Hypothalamus (tissue), 51 donors: ENCODE measurements around the gene APOBEC3A.
"Not testable (repeated sequence)": the region's sequence is repeated elsewhere in the genome, so short reads cannot be mapped to it uniquely, and the experiment has no call there.

Experiments
- DNase-seq, 51 donors: peaks; one replicate each; lab custom pipeline; 2025; lab: John Stamatoyannopoulos, UW

The APOBEC3A gene

DNA sequence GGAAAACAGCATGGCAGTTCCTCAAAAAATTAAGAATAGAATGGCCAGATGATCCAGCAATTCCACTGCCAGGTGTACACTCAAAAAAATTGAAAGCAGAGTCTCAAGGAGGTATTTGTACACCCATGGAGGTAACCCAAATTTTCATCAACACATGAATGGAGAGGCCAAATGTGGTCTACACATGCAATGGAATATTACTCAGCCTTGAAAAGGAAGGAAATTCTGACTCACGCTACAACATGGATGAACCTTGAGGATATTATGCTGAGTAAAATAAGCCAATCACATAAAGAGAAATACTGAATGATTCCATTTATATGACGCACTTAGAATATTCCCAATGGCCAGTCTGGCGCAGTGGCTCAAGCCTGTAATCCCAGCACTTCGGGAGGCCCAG lies 19.9 kb downstream of the APOBEC3A start:
- DNase-seq: not testable (repeated sequence)

GRCh38 chr22:38980587-38980986 lies 23.2 kb downstream of the APOBEC3A start:
- DNase-seq: not testable (repeated sequence)

DNA sequence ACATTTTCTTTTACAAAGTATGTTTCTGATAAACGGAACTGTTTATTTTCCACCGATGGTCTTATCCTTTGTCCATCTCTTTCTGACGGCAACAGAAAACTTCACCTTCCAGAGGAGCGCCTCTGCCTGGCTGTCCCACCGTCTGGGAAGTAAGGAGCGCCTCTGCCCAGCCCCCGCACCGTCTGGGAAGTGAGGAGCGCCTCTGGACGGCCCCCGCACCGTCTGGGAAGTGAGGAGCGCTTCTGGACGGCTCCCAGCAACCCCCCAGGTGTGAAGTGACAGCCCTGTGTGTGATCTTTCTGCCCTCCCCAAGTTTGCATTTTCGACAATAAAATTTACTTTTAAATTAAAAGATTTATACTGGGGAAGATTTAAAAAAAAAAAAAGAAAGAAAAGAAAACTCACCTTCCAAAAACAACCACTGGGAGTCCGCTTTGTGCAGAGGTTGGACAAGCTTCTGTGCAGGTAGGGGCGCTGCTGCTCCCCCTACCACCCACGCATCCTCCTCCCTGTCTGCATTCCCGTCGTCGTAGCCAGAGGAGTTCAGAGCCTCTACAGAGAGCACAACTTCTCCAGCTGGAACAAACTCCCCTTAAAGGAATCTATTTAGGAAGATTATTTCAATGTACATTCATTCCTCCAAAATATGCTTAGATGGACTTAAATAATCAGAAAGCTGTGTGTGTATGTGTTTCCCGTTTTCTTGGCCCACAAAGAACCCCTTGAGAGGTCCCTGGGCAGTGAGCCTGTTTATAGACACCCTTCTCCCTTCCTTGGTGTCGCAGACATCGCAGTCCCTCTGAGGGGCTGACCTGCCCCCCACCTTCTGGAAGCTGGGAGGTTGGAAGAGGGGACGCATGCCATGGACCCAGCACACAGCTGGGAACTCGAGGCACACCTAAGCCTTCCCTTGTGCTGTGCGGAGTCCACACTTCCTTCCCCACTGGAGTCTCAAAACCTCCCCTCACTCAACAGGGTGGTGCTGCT lies 23.9 kb downstream of the APOBEC3A start:
- DNase-seq: peak in 2 of 51 donors; percentile 2 to 6

DNA sequence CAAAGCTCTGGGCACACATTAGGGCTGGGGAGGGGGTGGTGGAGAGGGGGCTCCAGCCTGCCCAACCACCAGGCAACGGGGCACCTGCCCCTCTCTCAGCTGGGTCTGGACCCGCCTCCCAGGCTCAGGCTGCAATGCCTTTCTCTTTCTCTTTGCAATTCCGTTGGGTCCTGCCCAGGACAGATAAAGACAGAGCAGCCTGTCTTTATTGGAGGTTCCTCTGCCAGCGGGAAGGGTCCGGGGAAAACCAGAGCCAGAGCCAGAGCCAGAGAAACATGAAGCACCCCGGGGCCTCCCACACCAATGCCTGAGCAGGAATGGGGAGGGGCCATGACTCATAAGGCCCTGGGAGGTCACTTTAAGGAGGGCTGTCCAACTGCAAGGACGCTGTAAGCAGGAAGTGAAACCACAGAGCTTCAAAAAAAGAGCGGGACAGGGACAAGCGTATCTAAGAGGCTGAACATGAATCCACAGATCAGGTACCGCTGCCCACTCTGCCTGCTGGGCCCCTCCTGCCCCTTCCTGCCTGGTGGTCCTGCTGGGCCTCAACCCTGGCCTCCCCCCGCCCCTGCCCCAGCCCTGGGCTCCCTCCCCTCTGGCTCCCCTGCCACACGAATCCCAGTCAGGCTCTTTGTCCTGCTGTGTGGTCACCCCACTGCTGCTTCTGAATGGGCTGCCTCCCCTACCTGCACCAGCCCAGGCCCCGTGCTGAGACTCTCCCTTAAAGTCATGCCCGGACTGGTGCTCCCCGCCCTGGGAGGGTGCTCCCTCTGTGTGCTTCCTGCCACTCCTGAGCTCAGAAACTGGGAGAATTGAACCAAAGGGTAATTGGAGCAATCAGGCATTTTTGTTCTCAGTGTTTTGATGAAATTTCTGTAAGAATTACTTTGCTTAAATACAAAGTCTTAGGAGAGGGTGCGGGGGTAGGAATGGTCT lies 24.9 kb downstream of the APOBEC3A start, which contains the start of gene APOBEC3B:
TSS of gene APOBEC3B (plus strand) at position 356 of the 936 bp plus-strand sequence. CDS start at position 463, 107 bp downstream.
- peak in 37 of 51 donors; percentile 4 to 70 (median 38) for DNase-seq

DNA sequence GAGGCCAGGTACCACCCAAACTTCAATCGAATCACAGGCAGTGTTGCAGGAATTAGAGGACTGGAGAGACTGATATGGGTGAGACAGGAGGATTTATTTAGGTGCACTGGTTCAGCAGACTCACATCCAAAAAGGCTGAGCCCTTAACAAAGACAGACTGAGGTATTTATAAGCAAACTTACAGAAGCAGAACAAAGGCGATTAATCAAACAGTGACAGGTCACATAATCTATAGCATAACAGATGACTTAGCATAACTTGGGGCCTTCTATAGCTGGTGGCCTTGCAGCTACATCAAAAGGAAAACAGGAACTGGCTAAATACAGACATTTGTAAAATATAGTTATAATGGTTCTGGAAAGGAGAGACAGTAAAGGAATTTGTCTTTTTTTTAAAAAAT lies 26.8 kb downstream of the APOBEC3A start:
- no peak for DNase-seq

GRCh38 chr22:38984784-38985757 lies 27.7 kb downstream of the APOBEC3A start:
- not testable (repeated sequence) for DNase-seq

DNA sequence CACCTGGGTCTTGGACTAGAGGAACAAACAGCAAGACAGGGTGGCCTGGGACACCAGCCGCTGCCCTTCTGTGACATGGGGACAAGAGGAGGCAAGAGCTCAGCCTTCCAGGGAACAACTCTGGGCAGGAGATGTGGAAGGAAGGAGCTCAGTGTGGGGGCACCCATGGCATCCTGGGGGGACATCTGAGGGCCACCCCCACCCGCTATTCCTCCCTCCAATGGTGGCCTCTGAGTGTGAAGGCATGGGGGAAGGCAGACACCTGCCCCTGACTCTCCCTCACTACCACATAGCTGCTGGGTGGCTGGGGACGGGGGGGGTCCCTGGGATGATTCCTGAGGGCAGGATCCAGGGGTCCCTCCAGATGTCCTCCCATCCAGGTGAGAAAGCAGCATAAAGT lies 29.2 kb downstream of the APOBEC3A start:
- no peak for DNase-seq

DNA sequence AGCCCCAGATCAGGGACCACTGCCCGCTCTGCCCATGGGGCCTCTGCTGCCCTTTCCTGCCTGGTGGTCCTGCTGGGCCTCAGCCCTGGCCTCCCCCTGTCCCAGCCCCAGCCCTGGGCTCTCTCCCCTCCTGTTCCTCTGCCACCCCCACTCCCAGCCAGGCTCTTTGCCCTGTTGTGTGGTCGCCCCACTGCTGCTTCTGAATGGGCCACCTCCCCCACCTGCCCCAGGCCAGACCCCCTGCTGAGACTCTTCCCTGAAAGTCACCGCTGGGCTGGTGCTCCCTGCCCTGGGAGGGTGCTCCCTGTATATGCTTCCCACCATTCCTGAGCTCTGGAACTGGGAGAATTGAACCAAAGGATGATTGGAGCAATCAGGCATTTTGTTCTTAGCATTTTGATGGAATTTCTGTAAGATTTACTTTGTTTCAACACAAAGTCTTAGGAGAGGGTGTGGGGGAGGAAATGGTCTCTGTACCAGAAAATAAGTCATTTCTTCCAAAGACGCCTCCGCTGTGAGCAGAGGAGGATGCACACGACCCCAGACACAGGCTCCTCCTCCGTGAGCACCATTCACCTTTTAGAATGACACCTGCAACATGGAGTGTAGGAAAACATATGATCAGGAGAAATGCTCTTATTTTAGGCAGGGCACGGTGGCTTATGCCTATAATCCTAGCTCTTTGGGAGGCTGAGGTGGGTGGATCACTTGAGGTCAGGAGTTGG lies 29.9 kb downstream of the APOBEC3A start:
- no peak for DNase-seq

- DNase-seq: no peak
Measured at GRCh38 chr22:38989466-38989865, 32.1 kb downstream of the APOBEC3A start.

DNA sequence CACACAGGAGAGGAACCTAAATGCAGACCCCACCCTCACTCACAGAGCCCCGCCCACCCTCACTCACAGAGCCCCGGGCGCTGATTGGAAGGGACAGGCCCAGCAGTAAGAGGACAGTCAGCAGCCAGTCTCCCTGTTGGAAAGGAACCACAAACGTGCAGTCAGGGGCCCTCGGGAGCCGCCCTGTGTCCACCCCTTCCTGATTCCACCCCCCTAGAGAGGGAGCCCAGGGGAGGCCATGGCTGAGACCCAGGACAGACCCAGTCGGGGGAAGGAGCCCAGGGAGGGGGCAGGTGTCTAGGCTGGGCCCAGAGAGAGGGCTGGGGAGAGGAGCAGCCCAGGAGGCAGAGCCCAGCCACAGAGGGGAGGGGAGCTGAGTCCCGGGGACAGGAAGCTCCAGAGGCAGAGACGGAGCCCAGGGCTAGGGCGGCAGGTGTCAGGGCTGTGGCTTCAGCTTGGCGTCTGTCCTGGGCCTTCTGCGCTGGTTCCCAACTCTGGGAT lies 35.5 kb downstream of the APOBEC3A start:
- not testable (repeated sequence) for DNase-seq

DNA sequence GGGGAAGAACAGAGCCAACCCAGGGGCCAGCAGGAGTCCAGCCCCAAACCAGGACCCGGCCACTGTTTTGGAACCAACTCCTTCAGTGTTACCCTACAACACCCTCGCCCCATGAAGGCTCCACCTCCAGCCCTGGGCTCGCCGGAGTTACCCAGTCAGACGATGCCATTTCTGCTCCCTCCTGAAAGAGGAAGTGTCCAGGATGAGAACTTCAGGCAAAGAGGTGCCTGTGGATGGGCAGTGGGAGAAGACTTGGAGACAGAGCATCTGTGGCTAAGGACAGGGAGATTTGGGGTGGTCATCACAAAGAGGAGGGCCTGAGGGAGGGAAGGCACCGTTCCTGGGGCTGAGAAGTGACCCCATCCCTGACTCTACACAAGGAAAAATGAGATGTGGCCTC lies 38.7 kb downstream of the APOBEC3A start:
- DNase-seq: no peak

DNA sequence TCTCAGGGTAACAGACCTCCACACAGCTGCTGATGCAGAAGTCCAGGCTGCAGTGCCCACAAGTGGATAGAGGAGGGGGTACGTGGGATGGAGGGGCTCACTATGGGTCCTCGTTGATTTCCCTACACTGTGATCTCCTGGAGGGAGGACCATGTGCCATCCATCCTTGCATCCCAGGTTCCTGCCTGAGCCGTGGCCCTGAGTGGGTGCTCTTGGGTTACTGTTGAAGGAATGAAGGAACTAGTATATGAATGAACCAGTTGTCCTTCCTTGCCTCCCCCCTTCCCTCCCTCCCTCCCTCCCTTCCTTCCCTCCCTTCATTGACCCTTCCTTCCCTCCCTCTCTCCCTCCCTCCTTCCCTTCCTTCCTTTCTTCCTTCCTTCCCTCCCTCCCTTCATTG lies 40.1 kb downstream of the APOBEC3A start:
- DNase-seq: no peak

DNA sequence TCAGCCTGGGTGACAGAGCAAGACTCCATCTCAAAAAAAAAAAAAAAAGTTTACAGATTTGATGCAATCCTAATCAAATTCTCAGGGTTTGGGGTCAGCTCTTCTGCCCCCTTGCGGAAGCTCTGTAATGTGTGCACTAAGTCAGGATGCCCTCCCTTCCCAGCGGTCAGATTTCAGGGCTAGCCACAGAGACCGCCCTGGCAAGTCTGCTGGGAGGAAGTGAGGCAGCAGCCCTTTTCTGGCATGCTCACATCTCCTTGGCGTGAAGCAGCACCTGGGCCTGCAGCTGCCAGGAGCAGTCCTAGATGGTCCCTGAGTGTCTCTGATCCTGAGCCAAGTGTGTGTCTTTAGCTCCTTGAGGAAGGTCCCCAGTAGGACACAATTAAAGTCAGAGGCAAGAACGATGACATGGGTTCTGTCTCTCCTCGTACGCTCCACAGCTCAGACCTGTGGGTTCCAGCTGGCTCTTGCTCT lies 45.8 kb downstream of the APOBEC3A start:
- peak in 32 of 51 donors; percentile 5 to 57 (median 31) for DNase-seq

GRCh38 chr22:39007177-39007576 lies 49.8 kb downstream of the APOBEC3A start:
- DNase-seq: no peak

DNA sequence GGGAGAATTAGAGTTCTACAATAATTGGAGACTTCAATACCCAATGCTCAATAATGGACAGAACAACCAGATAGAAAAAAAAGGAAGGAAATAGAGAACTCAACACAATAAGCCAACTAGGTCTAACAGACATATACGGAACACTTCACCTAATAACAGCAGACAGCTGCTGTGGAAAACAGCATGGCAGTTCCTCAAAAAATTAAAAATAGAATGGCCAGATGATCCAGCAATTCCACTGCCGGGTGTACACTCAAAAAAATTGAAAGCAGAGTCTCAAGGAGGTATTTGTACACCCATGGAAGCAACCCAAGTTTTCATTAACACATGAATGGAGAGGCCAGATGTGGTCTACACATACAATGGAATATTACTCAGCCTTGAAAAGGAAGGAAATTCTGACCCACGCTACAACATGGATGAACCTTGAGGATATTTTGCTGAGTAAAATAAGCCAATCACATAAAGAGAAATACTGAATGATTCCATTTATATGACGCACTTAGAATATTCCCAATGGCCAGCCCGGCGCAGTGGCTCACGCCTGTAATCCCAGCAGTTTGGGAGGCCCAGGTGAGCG lies 51.0 kb downstream of the APOBEC3A start:
- not testable (repeated sequence) for DNase-seq

DNA sequence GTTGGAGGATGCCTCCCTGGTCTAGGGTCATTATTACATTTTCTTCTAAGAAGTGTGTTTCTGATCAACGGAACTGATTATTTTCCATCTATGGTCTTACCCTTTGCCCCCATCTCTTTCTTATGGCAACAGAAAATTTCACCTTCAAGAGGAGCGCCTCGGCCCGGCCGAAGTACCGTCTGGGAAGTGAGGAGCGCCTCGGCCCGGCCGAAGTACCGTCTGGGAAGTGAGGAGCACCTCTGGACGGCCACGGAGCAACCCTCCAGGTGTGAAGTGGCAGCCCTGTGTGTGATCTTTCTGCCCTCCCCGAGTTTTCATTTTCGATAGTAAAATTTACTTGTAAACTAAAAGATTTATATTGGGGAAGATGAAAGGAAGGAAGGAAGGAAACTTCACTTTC lies 53.5 kb downstream of the APOBEC3A start:
- no peak for DNase-seq
